HG02852 (cell line): ENCODE results near the gene DNAJA2.
"Not testable (repeated sequence)": the region's sequence is repeated elsewhere in the genome, so short reads cannot be mapped to it uniquely, and the experiment has no call there.

Experiments used
- ATAC-seq: cut with Tn5 transposase; IDR thresholded peaks from one replicate; pipeline ENCODE4 v1.9.1; 2021; ENCODE audit warnings: mild to moderate bottlenecking, moderate library complexity; ENCODE audit not compliant: unreplicated experiment

DNAJA2 gene

GRCh38 chr16:46973207-46973995, at the start of gene DNAJA2:
DNAJA2 (minus strand) TSS chr16:46973674; CDS start chr16:46973572, 102 bp downstream.
- peak; percentile 86 for ATAC-seq

- ATAC-seq = no peak
Measured at GRCh38 chr16:47019568-47019967, 46.1 kb upstream of the DNAJA2 start.

GRCh38 chr16:47018223-47018891, 44.9 kb upstream of the DNAJA2 start:
- peak; percentile 99 for ATAC-seq

- ATAC-seq = no peak
Measured at GRCh38 chr16:47017636-47018035, 44.2 kb upstream of the DNAJA2 start.

DNA sequence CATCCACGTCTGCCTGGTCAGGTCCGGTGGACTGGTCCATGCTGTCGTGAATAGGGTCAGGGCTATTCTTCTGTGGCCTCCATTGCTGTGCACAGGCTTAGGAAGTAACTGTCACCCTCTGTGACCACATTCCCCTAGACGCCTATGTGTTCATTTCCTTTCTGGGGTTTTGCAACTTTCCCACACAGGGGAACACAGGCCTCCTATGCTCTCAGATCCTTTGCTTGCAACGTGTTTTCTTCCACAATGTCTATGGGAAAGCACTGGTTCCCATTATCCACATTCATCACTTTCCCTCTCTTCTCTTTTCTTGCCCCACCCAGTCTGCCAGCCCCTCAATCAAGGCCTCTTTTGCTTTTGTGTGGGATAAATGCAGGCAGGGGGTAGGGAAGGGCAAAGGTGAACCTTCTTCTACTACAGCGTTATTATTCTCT, 43.2 kb upstream of the DNAJA2 start:
- ATAC-seq = peak; percentile 55

- no peak for ATAC-seq
Measured at GRCh38 chr16:47013910-47014309, 40.4 kb upstream of the DNAJA2 start.

- ATAC-seq = no peak
Measured at GRCh38 chr16:47013172-47013571, 39.7 kb upstream of the DNAJA2 start.

GRCh38 chr16:47010812-47011211, 37.3 kb upstream of the DNAJA2 start:
- ATAC-seq = not testable (repeated sequence)

DNA sequence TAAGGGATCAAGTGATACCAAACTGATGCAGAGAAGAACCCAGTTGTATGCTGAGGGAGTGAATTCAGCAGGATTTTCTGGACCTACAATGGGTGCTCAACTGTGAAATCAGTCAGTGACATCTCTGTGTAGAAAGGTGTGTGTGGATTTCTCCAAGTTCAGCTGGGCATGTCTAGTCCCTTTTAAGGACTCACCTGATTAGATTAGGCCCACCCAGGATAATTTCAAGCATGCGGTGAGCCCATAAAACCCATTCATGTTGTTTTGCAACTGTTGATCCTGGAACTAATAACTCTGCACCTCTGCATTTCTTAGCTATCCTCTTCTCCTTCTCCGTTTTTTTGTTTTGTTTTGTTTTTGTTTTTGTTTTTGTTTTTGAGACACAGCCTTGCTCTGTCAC, 35.1 kb upstream of the DNAJA2 start:
- ATAC-seq = no peak

DNA sequence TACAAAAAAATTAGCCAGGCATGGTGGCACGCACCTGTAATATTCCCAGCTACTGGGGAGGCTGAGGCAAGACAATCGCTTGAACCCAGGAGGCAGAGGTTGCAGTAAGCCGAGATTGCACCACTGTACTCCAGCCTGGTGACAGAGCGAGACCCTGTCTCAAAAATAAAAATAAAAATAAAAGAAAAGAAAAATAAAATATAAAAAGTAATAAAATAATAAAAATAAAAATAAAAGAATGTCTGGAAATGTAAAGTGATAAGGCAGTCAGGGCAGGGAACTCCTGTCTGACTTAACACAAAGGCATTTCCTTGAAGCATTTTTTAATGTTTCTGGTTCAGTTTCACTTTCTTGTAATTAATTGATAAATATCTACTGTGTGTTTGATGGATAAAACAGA, 34.7 kb upstream of the DNAJA2 start:
- no peak for ATAC-seq

- ATAC-seq = no peak
Measured at GRCh38 chr16:47004652-47005051, 31.2 kb upstream of the DNAJA2 start.

- ATAC-seq = not testable (repeated sequence)
Measured at GRCh38 chr16:47000066-47000465, 26.6 kb upstream of the DNAJA2 start.

DNA sequence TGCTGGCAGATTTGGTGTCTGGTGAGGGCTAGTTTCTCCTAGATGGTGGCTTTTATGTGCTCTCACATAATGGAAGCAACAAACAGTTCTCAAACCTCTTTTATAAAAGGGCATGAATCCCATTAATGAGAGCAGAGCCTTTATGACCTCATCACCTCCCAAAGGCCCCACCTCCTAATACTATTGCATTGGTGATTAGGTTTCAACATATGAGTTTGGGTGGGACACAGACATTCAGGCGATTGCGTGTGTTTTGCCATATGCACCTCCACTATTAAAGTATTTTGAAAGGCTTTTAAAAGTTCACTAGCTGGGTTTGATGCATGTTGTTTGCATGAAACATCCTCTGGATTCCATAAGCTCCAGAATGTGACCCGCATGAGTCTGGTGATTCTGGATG, 24.4 kb upstream of the DNAJA2 start:
- ATAC-seq = no peak

DNA sequence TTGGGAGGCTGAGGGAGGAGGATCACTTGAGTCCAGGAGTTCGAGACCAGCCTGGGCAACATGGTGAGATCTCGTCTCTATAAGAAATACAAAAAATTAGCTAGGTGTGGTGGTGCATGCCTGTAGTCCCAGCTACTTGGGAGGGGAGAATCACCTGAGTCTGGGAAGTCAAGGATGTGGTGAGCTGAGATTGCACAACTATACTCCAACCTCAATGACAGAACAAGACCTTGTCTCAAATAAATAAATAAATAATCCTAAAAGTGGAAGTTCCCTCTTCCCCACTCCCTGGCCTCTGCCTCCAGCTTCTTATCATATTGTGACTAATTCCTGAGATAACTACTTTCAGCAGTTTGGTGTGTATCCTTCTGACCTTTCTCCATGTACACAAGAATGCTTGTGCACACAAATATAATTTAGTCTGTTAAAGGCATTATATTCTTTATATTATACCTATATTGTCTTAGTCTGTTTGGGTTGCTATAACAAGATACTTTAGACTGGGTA, 23.5 kb upstream of the DNAJA2 start:
- ATAC-seq = no peak

DNA sequence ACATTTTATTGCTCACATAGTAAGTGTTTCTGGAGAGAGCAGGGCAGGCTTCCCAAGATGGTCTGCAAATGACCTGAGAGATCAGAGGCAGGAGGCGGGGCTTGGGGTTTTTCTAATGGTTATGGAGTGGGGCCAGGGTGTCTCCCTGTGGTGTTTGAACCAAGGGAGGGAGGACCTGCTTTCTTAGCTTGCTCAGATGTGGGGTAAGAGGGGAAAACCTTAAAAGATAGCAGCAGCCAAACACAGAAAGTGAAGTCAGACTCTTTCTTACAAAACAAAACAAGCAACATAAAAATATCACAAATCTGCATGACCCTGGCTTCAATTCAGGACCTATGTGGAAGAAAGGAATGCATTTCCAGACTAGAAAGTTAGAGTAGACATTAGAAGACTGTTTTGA, 22.9 kb upstream of the DNAJA2 start:
- no peak for ATAC-seq

DNA sequence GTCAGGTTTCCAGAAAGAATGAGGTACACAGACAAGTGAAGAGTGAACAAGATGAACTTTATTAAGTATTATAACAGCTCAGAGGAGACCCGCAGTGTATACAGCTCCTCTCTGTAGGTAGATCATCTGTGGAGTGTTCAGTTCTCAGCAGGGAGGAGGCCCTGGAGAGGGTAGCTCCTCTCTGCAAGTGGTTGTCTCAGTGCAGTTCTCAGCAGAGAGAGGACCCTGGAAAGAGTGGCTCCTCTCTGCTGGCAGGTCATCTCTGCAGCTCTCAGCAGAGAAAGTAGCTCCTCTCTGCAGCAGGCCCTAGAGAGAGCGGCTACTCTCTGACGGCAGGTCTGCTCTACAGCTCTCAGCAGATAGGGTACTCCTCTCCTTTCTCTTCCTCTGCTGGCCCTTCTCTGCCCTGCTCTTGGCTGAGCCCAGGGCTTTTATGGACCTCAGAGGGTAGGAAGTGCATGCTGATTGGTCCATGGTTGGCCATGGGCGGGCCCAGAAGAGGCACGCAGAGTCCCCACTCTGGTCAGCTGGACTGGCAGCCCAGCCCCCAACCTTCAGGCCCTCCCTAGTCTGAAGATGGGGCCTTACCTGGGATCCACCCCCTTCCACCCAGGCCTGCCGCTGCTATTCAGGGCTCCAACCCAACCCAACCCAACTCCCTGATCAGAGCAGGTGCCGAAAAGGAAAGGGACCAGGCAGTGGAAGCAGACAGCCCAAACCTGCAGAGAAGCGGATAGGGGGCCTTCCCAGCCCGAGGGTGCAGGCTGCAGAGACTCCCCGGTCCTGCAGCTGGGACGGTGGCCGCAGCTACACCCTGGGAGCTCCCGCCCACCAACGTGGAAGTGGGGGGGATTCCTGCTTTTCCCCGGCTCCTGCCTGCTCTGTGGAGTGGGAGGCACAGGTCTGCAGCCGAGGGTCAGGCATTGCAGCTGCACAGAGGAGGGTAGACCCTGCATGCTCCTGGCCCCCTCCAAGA, 18.5 kb upstream of the DNAJA2 start:
- no peak for ATAC-seq

GRCh38 chr16:46986896-46987295, 13.4 kb upstream of the DNAJA2 start:
- ATAC-seq = no peak

- no peak for ATAC-seq
Measured at GRCh38 chr16:46986438-46986837, 13.0 kb upstream of the DNAJA2 start.

DNA sequence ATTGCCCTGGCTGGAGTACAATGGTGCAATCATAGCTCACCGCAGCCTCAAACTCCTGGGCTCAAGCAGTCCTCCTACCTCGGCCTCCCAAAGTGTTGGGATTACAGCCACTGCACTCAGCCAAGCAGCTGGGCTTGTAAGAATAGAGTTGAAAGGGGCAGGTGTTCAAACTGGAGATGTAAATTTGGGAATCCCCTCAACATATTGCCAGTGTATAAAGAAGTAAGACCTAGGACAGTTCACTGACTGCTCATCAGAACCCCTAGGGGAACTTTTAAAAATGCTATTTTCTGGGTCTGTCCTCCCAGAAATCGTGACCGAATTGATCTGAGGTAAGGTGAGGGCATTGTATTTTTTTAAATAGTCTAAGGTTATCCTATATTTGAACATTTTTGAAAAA, 8.9 kb upstream of the DNAJA2 start:
- no peak for ATAC-seq

- ATAC-seq = no peak
Measured at GRCh38 chr16:46980926-46981325, 7.5 kb upstream of the DNAJA2 start.

GRCh38 chr16:46976550-46976949, 3.1 kb upstream of the DNAJA2 start:
- no peak for ATAC-seq
